Measurements from ENCODE around the gene KLC1.

KLC1 gene

DNA sequence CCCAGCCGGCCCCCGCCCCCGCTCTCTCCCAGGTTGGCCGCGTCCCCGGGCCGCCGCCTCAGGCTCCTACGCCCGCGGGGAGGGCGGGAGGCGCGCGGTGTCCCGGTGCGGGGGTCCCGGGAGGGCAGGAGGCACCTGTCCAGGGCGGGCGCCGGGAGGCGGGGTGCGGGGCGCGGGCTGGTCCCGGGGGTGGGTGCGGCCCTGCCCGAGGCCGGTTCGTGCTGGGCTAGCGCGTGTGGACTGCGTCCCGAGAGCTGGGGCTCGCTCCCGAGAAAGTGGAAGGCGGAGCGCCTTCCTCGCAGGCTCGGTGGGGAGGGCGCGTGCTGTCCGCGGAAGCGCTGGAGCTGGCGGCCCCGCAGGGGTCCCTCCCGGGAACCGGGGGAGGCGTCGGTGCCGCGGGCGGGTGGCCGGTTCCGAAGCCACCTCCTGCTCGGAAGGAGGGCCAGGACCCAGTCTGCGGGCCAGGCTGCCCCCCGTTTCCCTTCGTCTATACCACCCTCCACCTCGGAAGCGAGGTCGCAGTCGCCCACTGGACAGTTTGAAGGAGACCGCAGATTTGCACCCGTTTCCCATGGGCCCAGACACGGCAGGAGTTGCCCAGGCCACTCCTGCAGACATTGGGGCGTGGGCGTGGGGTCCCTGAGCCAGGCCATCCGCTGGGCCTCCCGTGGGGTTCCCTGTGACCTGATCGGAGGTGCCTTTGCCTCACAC, 87.2 kb downstream of the KLC1 start:
- no peak for DNase-seq (ENCODE audit: low read depth, low spot score)

DNA sequence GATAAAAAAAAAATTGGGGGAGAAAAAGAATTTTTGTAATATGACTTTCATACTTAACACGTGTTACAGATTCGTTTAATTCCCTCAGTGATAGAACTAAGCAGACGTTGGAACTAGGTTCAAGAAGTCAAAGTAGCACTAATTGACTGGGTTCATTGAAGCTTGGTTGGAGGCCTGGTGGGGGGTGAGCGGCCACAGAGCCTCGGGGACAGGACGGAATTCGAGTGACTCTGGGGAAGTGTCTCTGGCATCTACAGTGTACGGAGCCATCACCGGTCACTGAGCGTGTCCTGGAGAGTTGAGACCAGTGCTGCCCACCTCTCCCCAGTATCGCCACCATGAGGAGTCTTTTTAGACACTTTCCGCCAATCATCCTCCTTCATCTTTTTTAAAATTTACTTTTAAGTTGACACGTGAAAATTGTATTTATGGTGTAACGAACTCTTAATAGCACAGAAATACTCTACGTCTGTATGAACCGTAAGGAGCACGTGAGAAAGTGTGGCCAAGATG, 87.9 kb downstream of the KLC1 start:
- no peak for DNase-seq (ENCODE audit: low read depth, low spot score)

DNA sequence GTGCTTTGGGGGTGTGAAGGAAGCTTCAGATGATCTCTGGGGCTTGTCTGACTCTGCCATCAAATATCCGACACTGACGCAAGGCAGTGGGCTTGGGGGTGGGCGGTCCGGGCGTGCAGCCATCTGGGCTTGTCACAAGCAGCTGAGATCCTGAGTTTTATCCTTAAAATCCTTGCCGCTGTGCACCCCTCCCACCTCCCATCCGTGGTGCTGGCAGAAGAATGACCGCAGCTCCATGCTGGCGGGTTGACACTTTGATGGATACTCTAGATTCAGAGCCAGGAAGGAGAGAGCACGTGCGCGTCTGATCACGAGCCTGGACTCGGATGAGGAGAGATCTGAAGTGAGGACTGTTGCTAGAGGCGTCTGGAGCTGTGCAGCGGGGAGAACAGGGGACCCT, 89.6 kb downstream of the KLC1 start:
- no peak for DNase-seq (ENCODE audit: low read depth, low spot score)

DNA sequence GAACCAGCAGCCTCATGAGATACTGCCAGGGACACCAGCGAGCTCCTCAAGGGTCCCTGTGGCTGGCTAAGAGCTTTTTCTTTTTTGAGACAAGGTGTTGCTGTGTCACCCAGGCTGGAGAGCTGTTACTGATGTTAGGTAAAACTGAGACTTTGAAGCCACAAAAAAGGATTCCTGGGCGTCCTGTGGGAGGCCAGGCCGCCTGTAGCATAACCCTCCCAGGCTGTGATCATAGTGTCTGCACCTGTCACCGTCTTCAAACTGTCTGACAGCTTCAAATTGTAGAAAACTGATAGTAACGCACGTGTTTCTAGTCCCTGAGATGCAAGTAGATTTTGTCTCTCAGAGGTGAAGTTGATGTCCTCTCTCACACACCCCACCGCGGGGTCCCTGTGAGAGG, 90.7 kb downstream of the KLC1 start:
- no peak for DNase-seq (ENCODE audit: low read depth, low spot score)

DNA sequence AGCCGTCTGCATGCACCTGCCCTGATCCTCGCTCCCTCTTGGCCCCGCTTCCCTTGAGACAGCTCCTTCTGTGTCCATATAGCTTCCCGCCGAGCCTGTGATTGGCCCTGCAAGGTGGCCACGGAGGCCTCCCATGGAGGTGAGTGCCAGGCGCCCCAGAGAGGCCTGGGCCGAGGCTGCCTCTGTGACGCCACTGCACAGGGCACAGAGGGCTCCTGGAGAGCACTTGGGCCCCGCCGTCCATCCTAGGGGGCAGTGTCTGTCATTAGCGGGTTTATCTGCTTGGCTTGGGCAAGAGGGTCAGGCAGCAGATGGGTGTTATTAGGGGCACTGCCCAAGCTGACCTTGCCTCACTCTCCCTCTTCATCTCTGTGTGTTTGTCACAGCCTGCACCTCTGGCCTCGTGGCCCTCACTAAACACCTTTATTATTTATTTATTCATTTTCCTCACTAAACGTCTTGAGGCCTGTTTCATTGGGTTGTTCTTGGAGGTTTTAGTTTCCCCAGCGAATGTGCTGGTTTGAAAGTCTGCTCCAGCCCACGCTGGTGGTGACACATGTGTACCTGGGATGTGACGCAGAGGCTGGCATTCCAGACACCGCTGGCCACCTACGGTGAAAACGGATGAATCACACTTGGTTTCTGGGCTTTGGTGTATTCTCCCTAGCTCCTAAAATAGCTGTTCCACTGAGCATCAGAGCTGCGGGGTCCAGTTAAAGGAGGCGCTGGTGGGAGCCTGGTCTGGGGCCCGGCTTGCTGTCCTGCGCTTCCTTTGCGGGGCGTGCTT, 92.5 kb downstream of the KLC1 start:
- DNase-seq (ENCODE audit: low read depth, low spot score): no peak

DNA sequence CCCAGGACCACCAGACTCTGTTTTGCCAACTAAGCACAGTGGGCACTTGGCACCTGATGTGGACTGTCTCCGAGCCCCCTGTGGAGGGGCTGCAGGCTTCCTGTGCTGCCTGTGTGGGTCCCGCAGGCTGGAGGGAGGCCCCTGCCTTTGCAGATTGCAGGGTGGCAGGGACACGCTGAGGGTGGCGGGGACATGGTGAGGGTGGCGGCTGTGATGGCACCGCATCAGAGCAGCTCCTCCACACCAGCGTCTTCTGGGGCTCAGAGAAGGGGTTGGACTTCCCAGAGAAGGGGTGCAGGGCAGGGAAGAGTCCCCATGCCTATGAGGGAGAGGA, 94.7 kb downstream of the KLC1 start:
- DNase-seq (ENCODE audit: low read depth, low spot score): no peak

DNA sequence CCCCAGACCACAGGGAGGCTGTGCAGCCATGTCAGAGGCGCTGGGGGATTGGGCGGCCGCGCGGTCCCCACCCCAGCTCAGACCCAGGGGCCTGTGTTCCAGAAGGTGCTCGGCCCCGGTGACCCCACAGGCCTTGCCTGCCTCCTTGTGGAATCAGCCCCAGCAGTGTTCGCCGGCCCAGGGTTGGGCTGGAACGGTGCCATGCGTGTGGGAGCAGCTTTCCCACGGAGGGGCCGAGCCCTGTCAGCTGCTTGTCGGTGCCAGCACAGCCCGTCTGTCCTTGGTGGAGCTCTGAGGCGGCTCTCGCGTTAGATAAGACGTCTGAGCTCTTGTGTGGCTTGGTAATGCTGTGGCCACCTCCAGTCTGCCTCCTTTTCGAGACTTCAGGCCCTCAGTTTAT, 95.1 kb downstream of the KLC1 start:
- DNase-seq (ENCODE audit: low read depth, low spot score): no peak

DNA sequence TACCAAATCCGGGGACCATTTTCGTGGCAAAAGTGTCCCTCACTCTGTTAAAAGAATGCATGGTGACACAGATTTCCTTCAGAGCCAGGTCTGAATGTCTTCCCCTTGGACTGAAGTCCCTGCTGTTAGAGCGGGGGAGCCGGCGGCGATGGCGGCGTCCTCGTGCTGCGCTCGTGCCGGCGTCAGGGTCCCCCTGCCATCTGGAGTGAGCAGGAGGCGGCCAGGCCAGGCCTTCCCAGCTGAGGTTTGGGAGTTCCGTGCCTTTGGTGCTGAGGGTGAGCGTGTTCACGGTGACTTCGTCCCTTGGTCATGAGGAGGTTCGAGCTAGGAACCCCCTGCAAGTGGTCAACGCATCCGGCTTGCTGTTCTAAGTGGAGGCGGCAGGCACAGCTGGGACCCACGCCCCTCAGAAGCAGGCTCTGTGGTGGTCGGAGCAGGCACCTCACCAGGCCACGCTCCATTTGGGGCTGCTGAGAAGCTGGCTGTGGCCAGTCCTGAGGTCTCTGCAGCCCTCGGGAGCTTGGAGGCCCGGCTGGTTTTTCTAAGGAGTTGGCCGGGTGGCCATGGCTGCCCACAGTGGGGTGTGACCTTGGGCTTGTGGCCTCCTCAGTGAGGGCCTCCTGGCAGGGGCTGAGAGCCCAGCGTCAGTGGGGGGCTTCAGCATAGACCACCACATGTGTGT, 96.1 kb downstream of the KLC1 start:
- no peak for DNase-seq (ENCODE audit: low read depth, low spot score)

DNA sequence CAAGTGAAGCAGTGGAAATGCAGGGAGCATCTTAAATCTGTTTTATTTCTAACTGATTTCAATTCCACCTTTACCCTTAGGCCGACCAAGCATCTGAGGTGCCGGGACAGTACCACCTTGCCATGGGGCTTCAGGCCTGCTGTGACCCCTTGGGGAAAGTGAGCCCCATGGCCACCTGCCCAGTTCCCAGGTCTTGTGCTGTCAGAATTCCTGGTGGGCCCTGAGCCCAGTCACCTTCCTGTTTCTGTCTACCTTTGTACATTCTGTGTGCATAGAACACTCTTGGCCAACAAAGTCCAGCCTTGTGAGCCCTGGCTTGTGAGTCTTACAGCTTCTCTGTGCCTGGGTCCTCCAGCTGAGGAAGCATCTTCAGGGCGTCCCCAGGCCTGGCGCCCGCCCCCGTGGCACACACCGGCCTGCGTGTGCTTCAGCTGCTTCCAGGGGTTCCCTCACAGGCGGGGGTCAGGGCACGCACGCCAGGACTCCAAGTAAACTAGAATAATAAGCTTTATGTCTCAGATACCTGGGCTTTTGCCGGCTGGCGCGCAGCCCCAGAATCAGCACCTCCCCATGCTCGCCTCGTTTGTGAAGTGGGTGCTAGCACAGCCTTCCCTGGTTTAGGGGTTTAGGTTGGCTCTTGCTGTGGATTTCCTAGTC, 96.9 kb downstream of the KLC1 start:
- DNase-seq (ENCODE audit: low read depth, low spot score): no peak

DNA sequence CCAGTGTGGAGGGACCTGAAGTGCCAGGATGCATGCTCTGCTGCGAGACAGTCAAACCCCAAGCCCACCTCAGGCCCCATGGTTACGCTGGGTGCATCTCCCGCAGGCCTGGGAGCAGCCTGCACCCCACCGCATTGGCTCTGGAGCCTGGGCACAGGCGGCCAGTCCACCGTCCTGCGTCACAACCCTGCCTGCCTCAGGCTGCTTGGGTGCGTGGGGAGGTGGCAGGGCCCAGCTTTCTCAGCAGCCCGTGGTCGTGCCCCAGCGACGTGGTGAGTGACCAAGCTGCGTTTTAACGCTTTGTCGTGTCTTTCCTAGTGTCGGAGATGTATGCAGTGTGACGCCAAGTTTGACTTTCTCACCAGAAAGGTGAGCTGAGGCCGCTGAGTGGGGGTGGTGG, 97.5 kb downstream of the KLC1 start:
- no peak for DNase-seq (ENCODE audit: low read depth, low spot score)

DNA sequence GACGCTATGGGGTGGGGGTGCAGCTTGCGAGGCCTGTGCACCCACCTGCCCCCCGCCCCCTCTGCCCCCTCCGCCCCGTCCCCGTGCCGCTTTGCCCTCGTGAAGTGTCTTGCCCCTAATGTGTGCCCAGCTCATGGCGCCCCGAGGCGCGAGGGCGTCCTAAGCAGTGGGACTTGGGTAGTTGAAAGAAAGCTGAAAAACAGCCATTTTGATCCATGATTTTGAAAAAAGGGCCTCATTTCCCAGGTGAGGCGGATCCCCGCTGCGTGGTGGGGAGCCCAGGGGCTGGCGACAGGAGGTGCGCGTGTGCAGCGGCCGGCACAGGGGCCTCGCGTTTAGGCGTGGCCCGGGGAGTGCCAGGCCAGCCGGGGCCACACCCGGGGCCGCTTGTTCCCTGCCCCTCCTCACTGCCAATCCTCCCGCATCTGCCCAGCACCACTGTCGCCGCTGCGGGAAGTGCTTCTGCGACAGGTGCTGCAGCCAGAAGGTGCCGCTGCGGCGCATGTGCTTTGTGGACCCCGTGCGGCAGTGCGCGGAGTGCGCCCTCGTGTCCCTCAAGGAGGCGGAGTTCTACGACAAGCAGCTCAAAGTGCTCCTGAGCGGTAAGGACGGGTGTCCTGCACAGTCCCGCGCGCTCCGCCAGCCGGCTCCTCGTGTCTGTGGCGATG, 98.4 kb downstream of the KLC1 start:
- no peak for DNase-seq (ENCODE audit: low read depth, low spot score)

DNA sequence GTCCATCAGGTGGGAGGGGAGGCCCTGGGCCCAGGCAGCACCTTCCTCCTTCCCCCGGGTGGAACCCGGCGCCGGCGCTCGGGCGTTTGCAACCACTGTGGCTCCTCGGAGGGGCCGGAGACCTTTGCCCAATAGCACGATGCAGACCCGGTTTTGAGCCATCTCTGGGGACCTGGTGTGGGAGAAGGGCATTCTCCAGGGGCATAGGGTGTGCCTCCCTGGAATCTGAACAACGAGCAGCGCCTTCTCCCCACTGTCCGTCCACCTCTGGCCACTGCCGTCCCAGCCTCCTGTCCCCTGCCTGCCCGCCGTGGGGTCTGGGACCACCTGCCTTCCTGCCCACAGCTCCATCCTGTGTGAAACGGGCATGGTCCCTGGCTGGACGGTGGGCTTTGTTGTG, 99.1 kb downstream of the KLC1 start:
- no peak for DNase-seq (ENCODE audit: low read depth, low spot score)

DNA sequence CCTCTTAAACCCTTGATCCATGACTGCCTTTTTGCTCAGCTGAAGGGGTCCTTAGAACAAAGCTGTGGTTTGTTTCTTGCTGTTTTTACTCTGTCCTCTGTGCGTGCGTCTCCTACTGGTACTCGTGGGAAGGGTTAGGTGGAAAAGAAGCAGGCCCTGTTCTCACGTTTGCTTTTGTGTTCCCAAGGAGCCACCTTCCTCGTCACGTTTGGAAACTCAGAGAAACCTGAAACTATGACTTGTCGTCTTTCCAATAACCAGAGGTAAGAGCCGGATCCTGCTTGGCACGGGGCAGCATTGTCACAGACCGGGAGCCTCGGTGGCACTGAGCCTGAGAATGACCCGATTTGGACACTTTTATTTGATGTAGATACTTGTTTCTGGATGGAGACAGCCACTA, 99.7 kb downstream of the KLC1 start:
- DNase-seq (ENCODE audit: low read depth, low spot score): no peak

DNA sequence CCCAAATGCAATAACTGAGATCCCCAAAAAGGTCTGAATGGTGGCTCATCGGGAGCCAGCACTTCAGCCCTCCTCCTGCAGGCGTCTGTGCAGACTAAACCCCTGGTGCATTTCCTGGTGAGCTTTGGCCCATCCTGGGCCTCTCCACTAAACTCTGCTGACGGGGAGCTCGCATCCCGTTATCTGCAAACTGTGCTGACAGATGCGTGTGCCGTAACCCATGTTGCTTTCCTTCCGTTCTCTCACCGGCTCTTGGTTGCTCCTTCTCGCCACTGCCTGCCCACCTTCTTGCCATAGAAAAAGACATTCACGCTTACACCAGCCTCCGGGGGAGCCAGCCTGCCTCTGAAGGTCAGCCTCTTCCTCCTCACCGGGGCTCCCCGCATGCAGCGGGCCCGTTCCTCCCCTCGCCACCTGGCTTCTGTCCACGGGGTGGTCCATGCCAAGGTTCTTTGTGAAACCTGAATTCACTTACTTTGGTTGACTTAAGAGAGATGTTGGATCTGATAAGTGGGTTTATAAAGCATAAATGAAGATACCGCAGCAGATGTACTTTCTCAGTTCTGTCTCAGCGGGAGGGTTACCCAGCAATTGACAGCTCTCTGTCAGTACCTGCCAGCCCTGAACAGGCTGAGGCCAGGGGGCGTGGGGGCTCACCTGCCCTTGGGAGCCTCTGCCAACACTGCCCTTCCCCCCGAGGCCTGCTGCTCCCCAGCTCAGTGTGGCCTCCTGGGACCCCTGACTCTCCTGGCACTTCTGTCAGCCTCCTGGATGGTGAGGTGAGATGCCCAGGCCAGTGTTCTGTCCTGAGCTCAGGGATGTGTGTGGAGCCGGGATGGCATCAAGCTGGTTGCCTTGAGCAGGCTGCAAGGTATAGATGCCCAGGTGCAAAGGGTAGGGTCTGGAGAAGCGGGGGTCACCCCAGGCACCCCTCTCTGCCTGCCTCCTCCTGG, 100.8 kb downstream of the KLC1 start:
- no peak for DNase-seq (ENCODE audit: low read depth, low spot score)

DNA sequence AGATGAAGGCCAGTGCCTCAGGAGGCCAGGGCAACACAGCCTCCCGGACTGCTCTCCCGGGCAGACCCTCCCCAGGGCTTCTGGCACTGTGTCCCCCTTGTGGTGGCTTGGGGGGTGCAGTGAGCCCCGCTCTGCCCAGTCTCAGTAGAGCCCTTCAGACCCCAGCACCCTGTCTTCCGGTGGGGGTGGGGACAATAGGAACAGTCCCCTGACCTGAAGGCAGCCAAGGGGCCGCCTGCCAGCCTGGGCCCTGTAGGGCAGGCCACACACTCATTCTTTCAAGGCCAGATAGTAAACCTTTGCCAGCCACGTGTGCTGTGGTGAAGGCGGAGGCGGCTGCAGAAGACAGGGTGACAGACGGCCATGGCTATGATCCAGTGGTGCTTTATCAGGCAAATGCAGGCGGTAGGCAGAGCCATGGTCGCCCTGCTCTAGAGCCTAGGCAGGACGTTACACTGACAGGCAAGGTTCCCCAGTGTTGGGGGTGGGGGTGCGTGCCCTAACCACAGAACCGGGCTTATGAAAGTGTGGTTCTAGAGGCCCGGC, 101.6 kb downstream of the KLC1 start:
- no peak for DNase-seq (ENCODE audit: low read depth, low spot score)

DNA sequence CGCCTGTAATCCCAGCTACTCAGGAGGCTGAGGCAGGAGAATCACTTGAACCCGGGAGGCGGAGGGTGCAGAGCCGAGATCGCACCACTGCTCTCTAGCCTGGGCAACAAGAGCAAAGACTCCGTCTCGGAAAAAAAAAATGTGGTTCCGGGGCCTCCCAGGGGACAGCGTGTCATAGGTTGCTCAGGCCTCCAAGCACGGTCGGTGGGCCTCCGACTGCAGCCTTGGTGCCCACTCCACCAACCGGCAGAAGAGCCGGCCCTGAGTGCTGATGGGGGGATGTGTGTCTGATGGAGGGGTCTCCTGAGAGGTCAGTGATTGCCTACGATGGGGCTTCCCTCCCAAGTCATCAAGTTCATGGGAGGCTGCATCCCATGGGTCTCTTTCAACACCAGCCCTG, 102.5 kb downstream of the KLC1 start:
- DNase-seq (ENCODE audit: low read depth, low spot score): no peak

DNA sequence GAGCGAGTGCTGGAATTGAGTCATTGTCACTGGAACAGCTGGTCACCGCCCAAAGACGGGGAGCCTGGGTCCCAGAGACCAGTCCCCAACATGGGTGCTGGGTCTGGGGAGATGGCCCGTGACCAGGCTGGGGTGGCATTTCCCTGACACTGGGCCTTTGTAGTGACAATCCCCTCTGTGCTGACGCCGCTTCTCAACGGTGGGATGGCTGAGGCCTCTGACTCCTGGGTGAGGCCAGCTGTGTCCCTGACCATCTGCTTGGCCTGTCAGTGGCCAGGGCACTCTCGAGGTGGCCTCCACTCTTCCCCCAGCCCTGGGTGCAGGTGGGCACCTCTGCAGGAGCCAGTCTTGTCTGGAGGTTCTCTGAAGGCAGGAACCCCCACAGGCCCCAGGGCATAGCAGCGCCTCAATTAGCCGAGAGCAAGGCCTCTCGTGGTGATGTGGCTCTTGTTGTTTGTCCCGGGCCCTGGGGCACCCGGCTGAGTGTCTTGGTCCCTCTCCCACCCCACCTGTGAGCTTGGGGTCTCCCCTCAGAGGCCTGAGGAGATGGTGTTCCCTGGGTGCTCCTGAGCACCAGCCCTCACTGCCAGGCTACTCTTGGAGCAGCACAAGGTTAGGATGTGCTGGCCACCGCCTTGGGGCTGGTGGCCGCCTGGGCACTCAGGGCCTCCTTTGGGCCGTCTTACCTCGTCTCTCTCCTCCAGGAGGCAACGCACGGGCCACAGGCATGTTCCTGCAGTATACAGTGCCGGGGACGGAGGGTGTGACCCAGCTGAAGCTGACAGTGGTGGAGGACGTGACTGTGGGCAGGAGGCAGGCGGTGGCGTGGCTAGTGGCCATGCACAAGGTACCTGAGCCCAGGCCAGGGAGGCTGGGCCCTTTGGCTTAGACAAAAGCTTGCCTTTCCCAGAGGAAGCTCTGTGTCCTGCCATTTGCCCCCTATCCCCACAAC, 103.2 kb downstream of the KLC1 start:
- no peak for DNase-seq (ENCODE audit: low read depth, low spot score)

DNA sequence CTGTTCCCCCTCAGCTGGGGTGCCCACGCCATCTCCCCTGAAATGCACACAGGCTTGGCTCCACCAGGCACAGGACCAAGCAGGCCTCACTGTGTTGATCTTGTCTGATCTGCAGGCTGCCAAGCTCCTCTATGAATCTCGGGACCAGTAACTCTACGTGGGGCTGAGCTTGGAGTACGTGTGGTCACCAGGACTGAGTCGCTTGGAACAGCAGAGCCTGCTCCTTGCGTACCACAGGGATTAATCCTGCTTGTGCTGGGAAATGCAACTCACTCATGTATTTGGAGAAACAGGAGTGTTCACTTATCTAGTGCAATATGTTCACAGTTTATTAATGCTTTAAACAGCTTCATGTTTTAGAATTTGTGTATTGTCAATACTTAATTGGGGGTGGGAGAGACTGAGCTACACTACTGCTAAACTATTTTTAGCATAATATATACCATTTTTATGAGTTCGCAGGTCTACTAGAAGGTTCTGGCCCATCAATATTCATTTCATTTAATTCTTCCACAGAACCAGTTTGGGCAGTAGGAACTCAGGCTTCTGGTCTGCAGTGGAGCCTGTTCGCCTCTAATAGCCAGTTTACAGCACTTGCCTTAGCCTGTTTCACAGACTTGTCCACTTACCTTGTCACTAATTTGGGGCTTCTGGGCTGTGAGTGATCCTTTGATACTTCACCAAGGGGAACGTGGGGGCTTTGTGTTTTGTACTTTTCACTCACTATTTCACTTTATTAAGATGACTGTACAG, 104.0 kb downstream of the KLC1 start:
- DNase-seq (ENCODE audit: low read depth, low spot score): no peak

Data from iPS DF 19.7 (cell line).